Mammary epithelial cell (primary cell): ENCODE data around the gene CLSTN1.

Experiments used
- EZH2 ChIP-seq: IDR thresholded peaks from 2 replicates; pipeline ENCODE4 v1.6.1; 2012; ENCODE audit warnings: low read length, inconsistent platforms, borderline replicate concordance
- TF ChIP-seq, protein P1 (sequence below), 2 donors: IDR thresholded peaks in 1 of 2; conservative IDR thresholded peaks in 1 of 2; 2 replicates each; pipeline ENCODE4 v1.5.1; 2011 to 2012; ENCODE audit warnings: inconsistent platforms in 2 of 2, low read length in 2 of 2, mild to moderate bottlenecking in 2 of 2, control low read depth in 1 of 2, low read depth in 1 of 2; ENCODE audit not compliant: insufficient read depth in 1 of 2; ENCODE audit errors: extremely low read depth in 1 of 2

DNA sequence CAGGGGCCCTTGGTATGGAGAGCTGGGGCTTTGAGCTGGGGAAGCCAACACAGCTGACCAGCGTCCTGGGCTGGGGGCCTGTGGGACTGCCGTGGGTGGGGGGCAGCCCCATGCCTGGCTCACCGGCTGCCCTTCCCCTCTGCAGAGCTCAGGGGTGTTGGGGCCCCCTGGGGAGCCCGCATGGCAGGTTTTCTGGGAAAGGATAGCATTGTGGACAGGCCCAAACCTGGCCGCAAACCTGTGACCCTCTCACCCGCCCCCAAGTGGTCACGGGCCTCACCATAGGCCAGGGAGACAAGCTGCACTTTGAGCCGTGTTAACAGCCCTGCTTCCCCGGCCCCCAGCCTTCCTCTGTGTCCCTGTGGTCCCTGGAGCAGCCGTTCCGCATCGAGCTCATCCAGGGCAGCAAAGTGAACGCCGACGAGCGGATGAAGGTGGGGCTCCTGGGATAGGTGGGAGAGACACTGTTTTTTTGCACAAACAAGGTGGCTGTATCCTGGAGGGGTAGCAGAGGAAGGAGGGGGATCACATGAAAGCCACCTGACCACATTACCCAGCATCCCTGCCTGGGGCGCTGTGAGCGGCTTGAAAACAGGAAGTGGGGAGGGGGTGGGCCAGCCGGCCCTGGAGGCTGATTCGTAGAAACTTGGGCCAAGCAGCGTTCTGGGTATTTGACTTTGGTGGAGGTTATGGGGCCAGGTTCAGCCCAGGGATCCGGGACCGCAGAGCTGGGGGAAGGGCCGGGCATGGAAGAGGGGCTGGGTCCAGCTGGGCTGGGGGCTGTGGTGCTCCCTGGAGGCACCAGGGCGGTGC is 106.4 kb downstream of the CLSTN1 start:
- TF ChIP-seq, protein P1, sequence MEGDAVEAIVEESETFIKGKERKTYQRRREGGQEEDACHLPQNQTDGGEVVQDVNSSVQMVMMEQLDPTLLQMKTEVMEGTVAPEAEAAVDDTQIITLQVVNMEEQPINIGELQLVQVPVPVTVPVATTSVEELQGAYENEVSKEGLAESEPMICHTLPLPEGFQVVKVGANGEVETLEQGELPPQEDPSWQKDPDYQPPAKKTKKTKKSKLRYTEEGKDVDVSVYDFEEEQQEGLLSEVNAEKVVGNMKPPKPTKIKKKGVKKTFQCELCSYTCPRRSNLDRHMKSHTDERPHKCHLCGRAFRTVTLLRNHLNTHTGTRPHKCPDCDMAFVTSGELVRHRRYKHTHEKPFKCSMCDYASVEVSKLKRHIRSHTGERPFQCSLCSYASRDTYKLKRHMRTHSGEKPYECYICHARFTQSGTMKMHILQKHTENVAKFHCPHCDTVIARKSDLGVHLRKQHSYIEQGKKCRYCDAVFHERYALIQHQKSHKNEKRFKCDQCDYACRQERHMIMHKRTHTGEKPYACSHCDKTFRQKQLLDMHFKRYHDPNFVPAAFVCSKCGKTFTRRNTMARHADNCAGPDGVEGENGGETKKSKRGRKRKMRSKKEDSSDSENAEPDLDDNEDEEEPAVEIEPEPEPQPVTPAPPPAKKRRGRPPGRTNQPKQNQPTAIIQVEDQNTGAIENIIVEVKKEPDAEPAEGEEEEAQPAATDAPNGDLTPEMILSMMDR (conservative IDR thresholded peaks at IDR 0.05 in 1 of 2, IDR thresholded peaks at IDR 0.05 in 1 of 2; ENCODE audit: extremely low read depth in 1 of 2, insufficient read depth in 1 of 2, low read depth in 1 of 2, low read length in 2 of 2) = no peak
- no peak for TF ChIP-seq EZH2
